RWPE2 (cell line): ENCODE data around the gene RABGAP1L.

Source experiments
- ATAC-seq: fragments of 200-7000 bp; cut with Tn5 transposase; 3 replicates; pipeline ENCODE4 v1.9.1; 2021; ENCODE audit warnings: low read depth
- DNase-seq: peaks from one replicate; pipeline ENCODE4 v3.0.0-alpha.2; 2020; ENCODE audit warnings: low spot score
- H3K27ac ChIP-seq: fragments of 450-650 bp; 2 replicates; pipeline ENCODE4 v1.5.1; 2017; ENCODE audit warnings: mild to moderate bottlenecking; ENCODE audit not compliant: poor library complexity, severe bottlenecking
- H3K27me3 ChIP-seq: fragments of 250-450 bp; sonication (Bioruptor Pico); 2 replicates; pipeline ENCODE4 v1.5.1; 2021; ENCODE audit warnings: mild to moderate bottlenecking, moderate library complexity; ENCODE audit not compliant: insufficient read depth, poor library complexity, severe bottlenecking
- H3K36me3 ChIP-seq: fragments of 250-450 bp; sonication (Bioruptor Pico); 2 replicates; pipeline ENCODE4 v1.5.1; 2020; ENCODE audit warnings: low read depth, mild to moderate bottlenecking, moderate library complexity
- H3K4me1 ChIP-seq: fragments of 250-450 bp; sonication (Bioruptor Pico); 2 replicates; pipeline ENCODE4 v1.5.1; 2021; ENCODE audit warnings: mild to moderate bottlenecking, moderate library complexity; ENCODE audit not compliant: insufficient read depth, poor library complexity, severe bottlenecking
- H3K4me3 ChIP-seq: fragments of 250-450 bp; sonication (Bioruptor Pico); 2 replicates; pipeline ENCODE4 v1.5.1; 2021; ENCODE audit warnings: mild to moderate bottlenecking, moderate library complexity; ENCODE audit not compliant: severe bottlenecking
- H3K9me3 ChIP-seq: fragments of 250-450 bp; sonication (Bioruptor Pico); 2 replicates; pipeline ENCODE4 v1.5.1; 2021; ENCODE audit warnings: mild to moderate bottlenecking, moderate library complexity; ENCODE audit not compliant: severe bottlenecking
- TF ChIP-seq, protein P1 (sequence below): fragments of 450-650 bp; IDR thresholded peaks from one replicate; pipeline ENCODE4 v1.5.1; 2017; ENCODE audit warnings: mild to moderate bottlenecking, moderate library complexity; ENCODE audit not compliant: poor library complexity, severe bottlenecking

The RABGAP1L gene

DNA sequence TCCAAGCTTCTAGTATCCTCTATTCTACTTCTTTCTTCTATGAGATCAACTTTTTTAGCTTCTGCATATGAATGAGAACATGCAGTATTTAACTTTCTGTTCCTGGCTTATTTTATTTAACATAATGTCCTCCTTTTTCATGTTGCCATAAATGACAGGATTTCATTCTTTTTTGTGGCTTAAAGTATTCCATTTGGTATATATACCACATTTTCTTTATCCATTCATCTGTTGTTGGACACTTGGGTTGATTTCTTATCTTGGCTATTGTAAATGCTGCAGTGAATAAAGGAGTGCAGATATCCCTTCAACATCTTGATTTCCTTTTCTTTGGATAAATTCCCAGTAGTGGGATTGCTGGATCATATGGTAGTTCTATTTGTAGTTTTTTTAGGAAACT lies 498.1 kb downstream of the RABGAP1L start:
- TF ChIP-seq, protein P1, sequence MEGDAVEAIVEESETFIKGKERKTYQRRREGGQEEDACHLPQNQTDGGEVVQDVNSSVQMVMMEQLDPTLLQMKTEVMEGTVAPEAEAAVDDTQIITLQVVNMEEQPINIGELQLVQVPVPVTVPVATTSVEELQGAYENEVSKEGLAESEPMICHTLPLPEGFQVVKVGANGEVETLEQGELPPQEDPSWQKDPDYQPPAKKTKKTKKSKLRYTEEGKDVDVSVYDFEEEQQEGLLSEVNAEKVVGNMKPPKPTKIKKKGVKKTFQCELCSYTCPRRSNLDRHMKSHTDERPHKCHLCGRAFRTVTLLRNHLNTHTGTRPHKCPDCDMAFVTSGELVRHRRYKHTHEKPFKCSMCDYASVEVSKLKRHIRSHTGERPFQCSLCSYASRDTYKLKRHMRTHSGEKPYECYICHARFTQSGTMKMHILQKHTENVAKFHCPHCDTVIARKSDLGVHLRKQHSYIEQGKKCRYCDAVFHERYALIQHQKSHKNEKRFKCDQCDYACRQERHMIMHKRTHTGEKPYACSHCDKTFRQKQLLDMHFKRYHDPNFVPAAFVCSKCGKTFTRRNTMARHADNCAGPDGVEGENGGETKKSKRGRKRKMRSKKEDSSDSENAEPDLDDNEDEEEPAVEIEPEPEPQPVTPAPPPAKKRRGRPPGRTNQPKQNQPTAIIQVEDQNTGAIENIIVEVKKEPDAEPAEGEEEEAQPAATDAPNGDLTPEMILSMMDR = no peak
- no peaks in the 10 kb centered on the region for H3K36me3 ChIP-seq
- H3K27me3 ChIP-seq = no peaks in the 10 kb centered on the region

DNA sequence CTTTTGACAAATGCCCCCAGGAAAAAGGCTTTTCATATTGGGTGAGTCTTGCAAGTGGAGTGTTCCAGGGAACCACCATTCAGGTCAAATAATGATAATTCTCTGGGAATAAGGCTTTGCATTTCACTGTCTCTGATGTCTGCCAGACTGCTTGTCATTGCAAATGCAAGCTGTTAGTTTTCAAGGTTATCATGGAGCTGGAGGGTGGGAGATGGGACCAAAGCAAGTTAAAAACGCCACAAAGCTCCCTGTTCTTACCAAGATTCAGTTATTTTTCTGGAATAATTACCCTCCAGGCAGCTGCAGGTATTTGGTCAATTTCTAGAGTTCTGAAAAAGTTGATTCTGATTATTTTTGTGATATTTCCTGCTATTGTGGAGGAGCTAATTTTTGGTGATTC lies 498.6 kb downstream of the RABGAP1L start:
- Histone ChIP-seq H3K27me3 (no peaks in the 10 kb centered on the region), H3K4me3 (no peak overlapping the region), H3K36me3 (no peaks in the 10 kb centered on the region), H3K9me3 (no peaks in the 10 kb centered on the region), H3K4me1 (no peaks in the 10 kb centered on the region), H3K27ac (no peak overlapping the region)
- DNase-seq (no peak), ATAC-seq (no peak)
- TF ChIP-seq, protein P1 = no peak

More for the DNA sequence above, 498.1 kb downstream of the RABGAP1L start:
- no peak for ATAC-seq
- no peak for DNase-seq
- Histone ChIP-seq H3K27ac (no peak overlapping the region), H3K4me1 (no peaks in the 10 kb centered on the region), H3K4me3 (no peak overlapping the region), H3K9me3 (no peaks in the 10 kb centered on the region)

DNA sequence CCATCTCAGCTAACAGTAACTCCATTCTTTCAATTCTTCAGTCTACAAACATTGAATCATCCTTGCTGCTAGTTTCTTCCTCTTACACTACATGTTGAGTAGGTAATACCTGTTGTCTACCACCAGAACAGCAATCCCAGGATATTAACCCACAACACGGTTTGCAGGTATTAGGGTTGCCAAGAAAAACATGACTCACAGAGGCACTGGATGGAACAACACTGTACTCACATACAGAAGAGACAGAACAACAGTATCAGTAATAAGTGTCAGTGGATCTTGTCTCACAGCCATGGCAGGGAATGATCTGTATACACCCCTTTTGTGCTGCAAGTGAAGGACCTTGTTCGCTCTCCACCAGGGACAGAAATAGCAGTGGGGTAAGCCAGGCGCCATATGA lies 500.5 kb downstream of the RABGAP1L start:
- ATAC-seq = peak; percentile 99
- TF ChIP-seq, protein P1 = no peak
- DNase-seq = no peak
- H3K4me1 ChIP-seq = no peaks in the 10 kb centered on the region
- no peaks in the 10 kb centered on the region for H3K36me3 ChIP-seq
- H3K27me3 ChIP-seq = no peaks in the 10 kb centered on the region
- no peak overlapping the region for H3K4me3 ChIP-seq
- no peak overlapping the region for H3K27ac ChIP-seq
- no peaks in the 10 kb centered on the region for H3K9me3 ChIP-seq

DNA sequence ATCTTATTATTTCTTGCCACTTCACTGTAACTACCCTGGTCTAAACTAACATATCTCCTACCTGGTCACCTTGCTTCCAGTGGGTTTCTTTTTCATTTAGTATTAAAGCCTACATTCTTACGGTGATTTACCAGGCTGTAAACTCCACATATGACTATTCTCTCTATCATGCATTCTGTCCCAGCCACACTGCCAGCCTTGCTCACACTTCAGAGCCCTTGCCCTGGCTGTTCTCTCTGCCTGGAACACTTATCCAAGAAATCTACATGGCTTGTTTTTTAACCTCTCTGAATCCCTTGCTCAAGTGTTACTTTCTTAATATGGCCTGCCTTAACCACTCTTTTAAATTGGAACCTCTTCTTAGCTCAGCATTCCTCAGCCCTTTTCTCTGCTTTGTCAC lies 501.2 kb downstream of the RABGAP1L start:
- no peak for ATAC-seq
- H3K36me3 ChIP-seq = no peaks in the 10 kb centered on the region

DNA sequence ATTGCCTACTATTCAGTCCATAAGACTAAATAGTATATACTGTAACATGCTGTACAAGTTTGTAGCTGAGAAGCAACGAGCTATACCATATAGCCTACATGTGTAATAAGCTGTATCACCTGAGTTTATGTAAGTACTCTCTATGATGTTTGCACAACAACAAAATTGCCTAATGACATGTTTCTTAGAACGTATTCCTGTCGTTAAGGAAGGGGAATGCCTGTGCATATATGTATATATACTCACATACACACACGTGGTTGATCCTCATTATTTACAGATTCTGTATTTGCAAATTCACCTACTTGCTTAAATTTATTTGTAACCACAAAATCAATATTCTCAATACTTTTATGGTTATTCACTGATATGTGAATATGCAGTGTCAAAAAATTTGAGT lies 504.0 kb downstream of the RABGAP1L start:
- ATAC-seq = no peak
- H3K36me3 ChIP-seq = no peaks in the 10 kb centered on the region

More for the DNA sequence above, 501.2 kb downstream of the RABGAP1L start:
- H3K27me3 ChIP-seq = no peaks in the 10 kb centered on the region
- no peaks in the 10 kb centered on the region for H3K9me3 ChIP-seq
- H3K27ac ChIP-seq = no peak overlapping the region
- no peaks in the 10 kb centered on the region for H3K4me1 ChIP-seq
- DNase-seq = no peak
- TF ChIP-seq, protein P1 = no peak
- H3K4me3 ChIP-seq = no peak overlapping the region

More for the DNA sequence above, 504.0 kb downstream of the RABGAP1L start:
- TF ChIP-seq, protein P1 = no peak
- H3K4me3 ChIP-seq = no peak overlapping the region
- H3K9me3 ChIP-seq = no peaks in the 10 kb centered on the region
- H3K4me1 ChIP-seq = no peaks in the 10 kb centered on the region
- no peak for DNase-seq
- H3K27ac ChIP-seq = no peak overlapping the region
- no peaks in the 10 kb centered on the region for H3K27me3 ChIP-seq
